Activated T-helper 17 cell treated with anti-CD3 and anti-CD28 coated beads, Interleukin-2, amount 50 U/mL, for 72 hours (primary cell): ENCODE measurements around the gene LTBP4. TPM values are rescaled to one million over a fixed set of nuclear protein-coding genes. Genes with fewer than 3 reads are reported as not detected.
"Not testable (repeated sequence)": the region's sequence is repeated elsewhere in the genome, so short reads cannot be mapped to it uniquely, and the experiment has no call there.

Experiments used
- ATAC-seq: fragments of 150-1000 bp; cut with Tn5 transposase; replicated peaks from 2 replicates; pipeline ENCODE4 v1.10.0; 2021; ENCODE audit warnings: mild to moderate bottlenecking, moderate library complexity
- H3K27ac Mint-ChIP-seq: one replicate; pipeline ENCODE4 v1.8.0; 2022; ENCODE audit warnings: mixed read lengths
- H3K27me3 Mint-ChIP-seq: one replicate; pipeline ENCODE4 v1.8.0; 2022; ENCODE audit warnings: mixed read lengths
- H3K36me3 Mint-ChIP-seq: one replicate; pipeline ENCODE4 v1.8.0; 2022; ENCODE audit warnings: low read depth, mild to moderate bottlenecking, mixed read lengths
- H3K4me1 Mint-ChIP-seq: one replicate; pipeline ENCODE4 v1.8.0; 2022; ENCODE audit warnings: mixed read lengths
- H3K4me3 Mint-ChIP-seq: one replicate; pipeline ENCODE4 v1.8.0; 2022; ENCODE audit warnings: mild to moderate bottlenecking, mixed read lengths
- H3K9me3 Mint-ChIP-seq: one replicate; pipeline ENCODE4 v1.8.0; 2022; ENCODE audit warnings: mixed read lengths
- total RNA-seq, 2 donors: library from RNA; stranded (reverse); gene quantifications; one replicate each; pipeline ENCODE4 v1.2.3, GENCODE V29; 2022

The LTBP4 gene
- total RNA-seq, 2 donors from 2014 or later, result 117 to 331 TPM

DNA sequence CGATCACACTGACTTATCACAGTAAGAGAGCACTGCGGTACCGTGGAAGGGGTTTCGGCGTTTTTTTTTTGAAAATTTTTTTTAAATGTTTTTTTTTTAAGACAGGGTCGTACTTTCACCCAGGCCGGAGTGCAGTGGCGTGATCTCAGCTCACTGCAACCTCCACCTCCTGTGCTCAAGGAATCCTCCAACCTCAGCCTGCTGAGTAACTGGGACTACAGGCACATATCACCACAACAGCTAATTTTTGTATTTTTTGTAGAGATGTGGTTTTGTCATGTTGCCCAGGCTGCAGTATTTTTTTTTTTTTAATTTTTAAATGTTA is 19.0 kb downstream of the LTBP4 start:
- peaks cover 100% of the 10 kb centered on the region for H3K36me3 Mint-ChIP-seq
- peak overlapping the region; percentile 89 for H3K27ac Mint-ChIP-seq
- ATAC-seq, result no peak
- H3K4me3 Mint-ChIP-seq, result no peak overlapping the region
- H3K27me3 Mint-ChIP-seq, result no peaks in the 10 kb centered on the region
- peaks cover 25% of the 10 kb centered on the region for H3K4me1 Mint-ChIP-seq
- H3K9me3 Mint-ChIP-seq, result no peaks in the 10 kb centered on the region

DNA sequence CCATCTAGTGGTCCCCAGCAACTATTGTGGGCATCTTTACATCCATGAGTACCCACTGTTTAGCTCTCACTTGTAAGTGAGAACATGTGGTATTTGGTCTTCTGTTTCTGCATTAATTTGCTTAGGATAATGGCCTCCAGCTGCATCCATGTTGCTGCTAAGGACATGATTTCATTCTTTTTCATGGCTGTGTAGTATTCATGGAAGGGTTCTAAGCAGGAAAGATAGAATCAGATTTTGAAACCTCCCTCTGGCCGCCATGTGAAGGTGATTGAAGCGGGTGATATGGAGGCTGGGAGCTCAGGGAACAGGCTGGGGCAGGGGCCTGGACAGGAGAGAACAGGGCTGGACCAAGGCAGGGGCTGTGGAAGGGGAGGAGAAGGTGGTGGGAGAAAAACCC is 20.1 kb downstream of the LTBP4 start:
- Mint-ChIP-seq H3K4me1 (peaks cover 25% of the 10 kb centered on the region), H3K4me3 (no peak overlapping the region), H3K9me3 (no peaks in the 10 kb centered on the region), H3K27me3 (no peaks in the 10 kb centered on the region), H3K36me3 (peaks cover 100% of the 10 kb centered on the region), H3K27ac (peak overlapping the region; percentile 66)
- ATAC-seq, result no peak

- H3K27me3 Mint-ChIP-seq, result no peaks in the 10 kb centered on the region
- H3K9me3 Mint-ChIP-seq, result no peaks in the 10 kb centered on the region
- peaks cover 100% of the 10 kb centered on the region for H3K36me3 Mint-ChIP-seq
- peaks cover 25% of the 10 kb centered on the region for H3K4me1 Mint-ChIP-seq
- H3K4me3 Mint-ChIP-seq, result no peak overlapping the region
- ATAC-seq, result no peak
- H3K27ac Mint-ChIP-seq, result peak overlapping the region; percentile 66
Observed at GRCh38 chr19:40621966-40622772, 21.0 kb downstream of the LTBP4 start.

GRCh38 chr19:40622773-40623075 is 21.6 kb downstream of the LTBP4 start:
- no peak for ATAC-seq
- Mint-ChIP-seq H3K4me3 (no peak overlapping the region), H3K27ac (no peak overlapping the region), H3K36me3 (peaks cover 100% of the 10 kb centered on the region), H3K4me1 (peaks cover 25% of the 10 kb centered on the region), H3K9me3 (no peaks in the 10 kb centered on the region), H3K27me3 (no peaks in the 10 kb centered on the region)

- Mint-ChIP-seq H3K4me3 (no peak overlapping the region), H3K9me3 (no peaks in the 10 kb centered on the region), H3K27ac (no peak overlapping the region), H3K27me3 (no peaks in the 10 kb centered on the region), H3K4me1 (peaks cover 25% of the 10 kb centered on the region), H3K36me3 (peaks cover 100% of the 10 kb centered on the region)
- peak; percentile 49 for ATAC-seq
Observed at GRCh38 chr19:40623403-40624251, 22.5 kb downstream of the LTBP4 start.

DNA sequence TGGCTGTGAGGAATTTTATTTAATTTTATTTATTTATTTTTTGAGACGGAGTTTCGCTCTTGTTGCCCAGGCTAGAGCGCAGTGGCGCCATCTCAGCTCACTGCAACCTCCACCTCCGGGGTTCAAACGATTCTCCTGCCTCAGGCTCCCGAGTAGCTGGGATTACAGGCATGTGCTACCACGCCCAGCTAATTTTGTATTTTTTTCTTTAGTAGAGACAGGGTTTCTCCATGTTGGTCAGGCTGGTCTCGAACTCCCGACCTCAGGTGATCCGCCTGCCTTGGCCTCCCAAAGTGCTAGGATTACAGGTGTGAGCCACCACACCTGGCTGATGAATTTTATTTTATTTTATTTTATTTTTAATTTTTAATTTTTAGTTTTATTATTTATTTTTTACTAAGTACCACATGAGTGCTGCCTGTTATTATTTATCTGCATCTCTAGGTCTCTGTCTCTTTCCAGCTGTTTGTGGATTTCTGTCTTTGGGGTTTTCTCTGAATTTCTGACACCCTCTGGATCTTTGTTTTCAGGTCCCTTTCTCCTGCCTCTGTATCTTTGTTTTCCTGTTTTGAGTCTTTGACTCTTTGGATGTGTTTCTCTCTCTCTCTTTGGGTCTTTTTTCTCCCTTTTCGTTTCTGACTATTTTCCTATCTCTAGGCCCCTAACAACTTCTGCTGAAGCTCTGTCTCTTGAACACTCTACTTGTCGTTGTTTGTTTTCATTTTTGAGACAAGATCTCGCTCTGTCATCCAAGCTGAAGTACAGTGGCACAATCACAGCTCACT is 23.4 kb downstream of the LTBP4 start:
- peaks cover 25% of the 10 kb centered on the region for H3K4me1 Mint-ChIP-seq
- ATAC-seq, H3K27me3 Mint-ChIP-seq, H3K4me3 Mint-ChIP-seq, H3K9me3 Mint-ChIP-seq, H3K27ac Mint-ChIP-seq: not testable (repeated sequence)
- H3K36me3 Mint-ChIP-seq, result peaks cover 98% of the 10 kb centered on the region

- peak; percentile 20 for ATAC-seq
- peaks cover 25% of the 10 kb centered on the region for H3K4me1 Mint-ChIP-seq
Observed at GRCh38 chr19:40625406-40626120, 24.4 kb downstream of the LTBP4 start.

DNA sequence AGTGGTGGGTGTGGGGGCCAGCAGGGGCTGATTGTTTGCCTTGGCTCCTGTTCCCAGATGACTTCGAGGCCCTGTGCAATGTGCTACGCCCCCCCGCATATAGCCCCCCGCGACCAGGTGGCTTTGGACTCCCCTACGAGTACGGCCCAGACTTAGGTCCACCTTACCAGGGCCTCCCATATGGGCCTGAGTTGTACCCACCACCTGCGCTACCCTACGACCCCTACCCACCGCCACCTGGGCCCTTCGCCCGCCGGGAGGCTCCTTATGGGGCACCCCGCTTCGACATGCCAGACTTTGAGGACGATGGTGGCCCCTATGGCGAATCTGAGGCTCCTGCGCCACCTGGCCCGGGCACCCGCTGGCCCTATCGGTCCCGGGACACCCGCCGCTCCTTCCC is 25.7 kb downstream of the LTBP4 start:
- Mint-ChIP-seq H3K27ac (peak overlapping the region; percentile 77), H3K4me3 (no peak overlapping the region), H3K27me3 (no peaks in the 10 kb centered on the region), H3K9me3 (no peaks in the 10 kb centered on the region), H3K36me3 (peaks cover 82% of the 10 kb centered on the region), H3K4me1 (peaks cover 20% of the 10 kb centered on the region)
- ATAC-seq, result no peak

More at GRCh38 chr19:40625406-40626120, 24.4 kb downstream of the LTBP4 start:
- Mint-ChIP-seq H3K9me3 (no peaks in the 10 kb centered on the region), H3K4me3 (no peak overlapping the region), H3K27me3 (no peaks in the 10 kb centered on the region), H3K36me3 (peaks cover 95% of the 10 kb centered on the region), H3K27ac (peak overlapping the region; percentile 77)

DNA sequence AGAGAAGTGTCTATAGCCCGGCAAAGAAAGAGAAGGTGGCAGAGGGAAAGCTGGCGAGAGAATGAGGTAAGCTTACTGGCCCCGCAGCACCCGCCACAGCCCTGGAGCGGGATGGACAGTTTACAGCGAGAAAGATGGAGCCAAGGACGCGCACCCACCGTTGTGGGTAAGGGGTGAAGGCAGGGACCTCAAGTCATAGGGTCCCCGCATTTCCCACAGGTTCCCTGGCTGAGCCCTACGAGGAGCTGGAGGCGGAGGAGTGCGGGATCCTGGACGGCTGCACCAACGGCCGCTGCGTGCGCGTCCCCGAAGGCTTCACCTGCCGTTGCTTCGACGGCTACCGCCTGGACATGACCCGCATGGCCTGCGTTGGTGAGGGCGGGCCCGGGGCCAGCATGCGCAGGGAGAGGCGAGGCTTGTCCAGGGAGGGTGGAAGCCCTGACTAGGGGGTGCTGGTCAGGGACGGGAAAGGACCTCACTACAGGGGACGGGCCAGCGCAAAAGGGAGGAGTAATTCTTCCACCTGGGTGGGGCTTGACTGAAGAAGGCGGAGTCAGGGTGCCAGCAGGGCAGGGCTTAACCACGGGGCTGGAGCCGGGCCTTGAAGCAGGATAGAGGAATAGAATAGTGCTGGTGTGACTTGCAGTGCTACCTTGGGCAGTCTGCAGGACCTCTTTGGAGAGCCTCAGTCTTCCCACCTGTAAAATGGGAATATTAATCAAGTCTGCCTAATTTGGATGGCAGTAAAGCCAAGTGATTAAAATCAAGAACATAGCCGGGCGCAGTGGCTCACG is 26.5 kb downstream of the LTBP4 start:
- H3K4me1 Mint-ChIP-seq, result peaks cover 20% of the 10 kb centered on the region
- no peak overlapping the region for H3K27ac Mint-ChIP-seq
- ATAC-seq, result peak; percentile 37
- no peaks in the 10 kb centered on the region for H3K27me3 Mint-ChIP-seq
- no peak overlapping the region for H3K4me3 Mint-ChIP-seq
- peaks cover 74% of the 10 kb centered on the region for H3K36me3 Mint-ChIP-seq
- H3K9me3 Mint-ChIP-seq, result no peaks in the 10 kb centered on the region

DNA sequence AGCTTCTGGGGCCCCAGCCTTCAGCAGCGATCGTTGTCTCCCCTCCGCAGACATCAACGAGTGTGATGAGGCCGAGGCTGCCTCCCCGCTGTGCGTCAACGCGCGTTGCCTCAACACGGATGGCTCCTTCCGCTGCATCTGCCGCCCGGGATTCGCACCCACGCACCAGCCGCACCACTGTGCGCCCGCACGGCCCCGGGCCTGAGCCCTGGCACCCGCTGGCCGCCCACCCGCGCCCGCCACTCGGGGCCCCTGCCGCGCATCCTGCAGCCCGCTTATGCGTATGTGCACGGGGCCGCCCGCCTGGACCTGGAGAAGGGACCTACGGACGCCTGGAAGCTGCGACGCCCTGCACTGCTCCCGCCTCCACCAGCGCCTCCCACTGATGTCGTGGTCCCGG is 28.2 kb downstream of the LTBP4 start:
- no peak overlapping the region for H3K4me3 Mint-ChIP-seq
- peaks cover 21% of the 10 kb centered on the region for H3K4me1 Mint-ChIP-seq
- H3K9me3 Mint-ChIP-seq, result no peaks in the 10 kb centered on the region
- peak overlapping the region; percentile 26 for H3K27ac Mint-ChIP-seq
- H3K36me3 Mint-ChIP-seq, result peaks cover 57% of the 10 kb centered on the region
- H3K27me3 Mint-ChIP-seq, result no peaks in the 10 kb centered on the region
- no peak for ATAC-seq

DNA sequence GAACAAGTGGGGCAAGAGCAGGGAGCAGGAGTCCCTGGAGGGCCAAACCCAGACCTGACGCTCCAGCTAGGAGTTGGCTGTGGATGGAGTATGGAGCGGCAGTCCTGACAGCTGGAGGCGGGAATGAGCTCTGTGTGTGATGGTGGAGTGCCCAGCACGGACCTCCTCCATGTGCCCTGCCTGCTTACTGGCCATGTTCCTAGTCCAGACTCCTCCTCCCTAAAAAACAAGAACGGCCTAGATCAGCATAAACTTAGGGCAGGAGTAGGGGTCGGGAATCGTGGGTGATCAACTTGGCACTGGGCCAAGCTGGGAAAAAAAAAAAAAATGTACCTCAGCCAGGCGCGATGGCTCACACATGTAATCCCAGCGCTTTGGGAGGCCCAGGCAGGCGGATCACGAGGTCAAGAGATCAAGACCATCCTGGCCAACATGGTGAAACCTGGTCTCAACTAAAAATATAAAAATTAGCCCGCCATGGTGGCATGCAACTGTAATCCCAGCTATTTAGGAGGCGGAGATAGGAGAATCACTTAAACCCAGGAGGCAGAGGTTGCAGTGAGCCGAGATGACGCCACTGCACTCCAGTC is 29.5 kb downstream of the LTBP4 start:
- Mint-ChIP-seq H3K9me3 (no peaks in the 10 kb centered on the region), H3K27me3 (no peaks in the 10 kb centered on the region), H3K4me3 (no peak overlapping the region), H3K36me3 (peaks cover 44% of the 10 kb centered on the region), H3K27ac (no peak overlapping the region), H3K4me1 (peaks cover 16% of the 10 kb centered on the region)
- ATAC-seq, result no peak

- ATAC-seq, result no peak
- Mint-ChIP-seq H3K4me3 (no peak overlapping the region), H3K27ac (no peak overlapping the region), H3K9me3 (no peaks in the 10 kb centered on the region), H3K4me1 (peaks cover 12% of the 10 kb centered on the region), H3K27me3 (no peaks in the 10 kb centered on the region), H3K36me3 (peaks cover 26% of the 10 kb centered on the region)
Observed at GRCh38 chr19:40632311-40633036, 31.3 kb downstream of the LTBP4 start.

- ATAC-seq, result no peak
- Mint-ChIP-seq H3K4me3 (no peak overlapping the region), H3K27me3 (no peaks in the 10 kb centered on the region), H3K9me3 (no peaks in the 10 kb centered on the region), H3K4me1 (peaks cover 12% of the 10 kb centered on the region), H3K27ac (no peak overlapping the region), H3K36me3 (peaks cover 19% of the 10 kb centered on the region)
Observed at GRCh38 chr19:40633207-40633606, 32.0 kb downstream of the LTBP4 start.
